ENCODE measurements around the gene LAMA2. TPM values are rescaled to one million over a fixed set of nuclear protein-coding genes. Genes with fewer than 3 reads are reported as not detected.

The LAMA2 gene
- total and polyA plus RNA-seq, 2 donors (not counting 3 experiments of a cell fraction or from before 2014, with no cell fraction given): 0.51 to 0.75 TPM

DNA sequence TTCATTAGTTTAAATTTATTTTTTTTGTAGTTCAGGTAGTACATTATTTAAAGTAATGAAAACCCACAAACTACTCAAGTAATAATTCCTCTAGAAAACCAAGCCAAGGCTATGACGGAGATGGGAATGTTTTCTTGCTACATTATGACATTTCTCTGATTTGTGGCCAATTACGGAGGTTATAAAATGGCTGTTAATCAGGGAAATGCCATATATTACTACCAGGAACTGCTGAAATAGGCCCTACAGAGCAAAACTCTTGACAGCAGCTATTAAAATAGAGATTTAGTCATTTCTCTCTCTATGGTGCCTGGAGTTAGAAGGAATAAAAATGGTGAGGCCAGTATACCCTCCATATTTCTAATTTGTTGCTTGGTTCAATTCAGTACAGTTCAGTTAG, 547.0 kb downstream of the LAMA2 start:
- Histone ChIP-seq H3K9ac (replicated peaks; ENCODE audit: extremely low read depth, insufficient read depth, low read length) (no peak overlapping the region), H3K36me3 (ENCODE audit: control insufficient read depth in 2 of 2, extremely low read depth in 1 of 2, insufficient read depth in 2 of 2, low read length in 2 of 2) (no peaks in the 10 kb centered on the region), H3K79me2 (ENCODE audit: control insufficient read depth, insufficient read depth, low read length) (no peaks in the 10 kb centered on the region), H2AFZ (ENCODE audit: low read depth, low read length) (no peak overlapping the region), H3K9me1 (replicated peaks; ENCODE audit: control insufficient read depth, extremely low read depth, insufficient read depth, low read length) (no peaks in the 10 kb centered on the region), H3K4me3 (replicated peaks in 1 of 3; ENCODE audit: insufficient read depth in 1 of 3, low read depth in 1 of 3, low read length in 3 of 3) (no peak overlapping the region), H4K20me1 (replicated peaks; ENCODE audit: control insufficient read depth, extremely low read depth, insufficient read depth, low read length) (no peaks in the 10 kb centered on the region), H3K4me1 (ENCODE audit: control insufficient read depth, extremely low read depth, insufficient read depth, low read length) (no peaks in the 10 kb centered on the region), H3K27ac (ENCODE audit: insufficient read depth, low read depth, low read length) (no peak overlapping the region), H3K9me3 (replicated peaks; ENCODE audit: control insufficient read depth, insufficient read depth, low read length) (no peaks in the 10 kb centered on the region), H3K4me2 (ENCODE audit: insufficient read depth, low read length) (no peak overlapping the region), H3K27me3 (ENCODE audit: control insufficient read depth in 2 of 2, insufficient read depth in 2 of 2, low read length in 2 of 2) (no peaks in the 10 kb centered on the region)
- TF ChIP-seq MYC (IDR thresholded peaks at IDR 0.05; ENCODE audit: low read depth, low read length) (no peak), FOS (IDR thresholded peaks at IDR 0.05; ENCODE audit: borderline replicate concordance, insufficient read depth, low read length) (no peak), GATA2 (IDR thresholded peaks at IDR 0.05; ENCODE audit: insufficient read depth, insufficient read length, low read depth, low read length) (no peak), JUN (IDR thresholded peaks at IDR 0.05; ENCODE audit: borderline replicate concordance, insufficient read depth, insufficient read length, low read depth) (no peak), EZH2 (IDR thresholded peaks at IDR 0.05; ENCODE audit: borderline replicate concordance, low read depth, low read length, severe bottlenecking) (no peak), POLR2A (IDR thresholded peaks at IDR 0.05; ENCODE audit: low read depth, low read length) (no peak), POLR2AphosphoS5 (IDR thresholded peaks at IDR 0.05; ENCODE audit: insufficient read depth, low read depth, low read length) (no peak)
- TF ChIP-seq, protein P1, sequence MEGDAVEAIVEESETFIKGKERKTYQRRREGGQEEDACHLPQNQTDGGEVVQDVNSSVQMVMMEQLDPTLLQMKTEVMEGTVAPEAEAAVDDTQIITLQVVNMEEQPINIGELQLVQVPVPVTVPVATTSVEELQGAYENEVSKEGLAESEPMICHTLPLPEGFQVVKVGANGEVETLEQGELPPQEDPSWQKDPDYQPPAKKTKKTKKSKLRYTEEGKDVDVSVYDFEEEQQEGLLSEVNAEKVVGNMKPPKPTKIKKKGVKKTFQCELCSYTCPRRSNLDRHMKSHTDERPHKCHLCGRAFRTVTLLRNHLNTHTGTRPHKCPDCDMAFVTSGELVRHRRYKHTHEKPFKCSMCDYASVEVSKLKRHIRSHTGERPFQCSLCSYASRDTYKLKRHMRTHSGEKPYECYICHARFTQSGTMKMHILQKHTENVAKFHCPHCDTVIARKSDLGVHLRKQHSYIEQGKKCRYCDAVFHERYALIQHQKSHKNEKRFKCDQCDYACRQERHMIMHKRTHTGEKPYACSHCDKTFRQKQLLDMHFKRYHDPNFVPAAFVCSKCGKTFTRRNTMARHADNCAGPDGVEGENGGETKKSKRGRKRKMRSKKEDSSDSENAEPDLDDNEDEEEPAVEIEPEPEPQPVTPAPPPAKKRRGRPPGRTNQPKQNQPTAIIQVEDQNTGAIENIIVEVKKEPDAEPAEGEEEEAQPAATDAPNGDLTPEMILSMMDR (IDR thresholded peaks at IDR 0.05; ENCODE audit: extremely low read depth in 1 of 2, insufficient read depth in 1 of 2, low read depth in 1 of 2, low read length in 2 of 2): no peak
- TF ChIP-seq, protein P2, sequence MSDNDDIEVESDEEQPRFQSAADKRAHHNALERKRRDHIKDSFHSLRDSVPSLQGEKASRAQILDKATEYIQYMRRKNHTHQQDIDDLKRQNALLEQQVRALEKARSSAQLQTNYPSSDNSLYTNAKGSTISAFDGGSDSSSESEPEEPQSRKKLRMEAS (IDR thresholded peaks at IDR 0.05; ENCODE audit: insufficient read depth, insufficient read length): no peak
- no TSS peak for BruUV-seq (replicated peaks)
- no peak for DNase-seq (ENCODE audit: low read depth, low spot score)
- intact Hi-C loops (cut with micrococcal nuclease) (no loop called here), dilution Hi-C loops (cut with MboI; ENCODE audit: extremely low pct_ligation_motif_present, low sequenced_read_pairs) (no loop called here)
- POLR2A ChIA-PET: no interaction called here
- CTCF ChIA-PET: interaction anchor here (1.6 kb wide), 1 partner anchor 59 kb away, joined by 3 read pairs; no protein-coding TSS in a partner anchor
- FAIRE-seq: no peak

Measured in endothelial cell of umbilical vein (primary cell).